ENCODE data around the gene CELSR2. TPM values are rescaled to one million over a fixed set of nuclear protein-coding genes. Genes with fewer than 3 reads are reported as not detected.
A peak's percentile ranks its signal among the peaks of the same experiment; 100 is the strongest.
"Not testable (repeated sequence)": the region's sequence is repeated elsewhere in the genome, so short reads cannot be mapped to it uniquely, and the experiment has no call there.

The CELSR2 gene
- total RNA-seq, 4 donors from 2014 or later = 14.0 to 16.7 (median 16.3) TPM

DNA sequence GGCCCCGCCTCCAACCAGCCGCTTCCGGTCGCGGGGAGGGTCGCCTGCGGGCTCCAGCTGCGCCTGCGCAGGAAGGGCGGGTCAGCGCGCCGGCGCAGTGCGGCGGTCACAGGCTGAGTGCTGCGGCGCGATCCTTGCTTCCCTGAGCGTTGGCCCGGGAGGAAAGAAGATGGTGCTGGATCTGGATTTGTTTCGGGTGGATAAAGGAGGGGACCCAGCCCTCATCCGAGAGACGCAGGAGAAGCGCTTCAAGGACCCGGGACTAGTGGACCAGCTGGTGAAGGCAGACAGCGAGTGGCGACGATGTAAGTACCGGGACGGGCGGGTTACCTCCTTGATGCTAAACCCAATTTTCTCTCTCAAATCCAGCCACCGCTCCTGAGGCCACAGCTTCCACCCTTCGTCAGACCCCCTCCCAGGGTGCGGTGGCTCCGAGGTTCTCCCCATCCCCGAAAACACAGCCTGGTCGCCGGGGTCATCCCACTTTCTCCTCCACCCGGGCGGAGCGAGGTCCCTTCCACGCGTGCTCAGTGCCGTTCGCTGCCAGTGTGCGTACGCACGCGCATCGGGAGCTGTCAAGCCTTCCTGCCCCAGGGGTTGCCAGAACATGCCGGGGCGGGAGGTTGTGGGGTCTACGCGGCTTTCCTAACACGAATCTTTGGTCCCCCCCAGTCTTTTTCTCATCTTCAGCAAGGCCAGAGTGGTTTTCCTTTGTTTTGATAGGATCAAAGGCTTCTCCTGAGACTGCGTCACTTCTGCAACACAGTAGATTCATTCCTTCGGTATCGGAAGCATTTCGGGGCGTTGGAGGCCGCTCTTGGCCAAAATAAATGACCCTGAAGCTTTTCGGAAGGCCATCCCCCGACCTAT is 35.3 kb upstream of the CELSR2 start, which contains the start of gene SARS1:
Gene SARS1, plus strand, starts transcription at position 95 of the 870 bp plus-strand sequence. Its CDS starts 75 bp downstream, at position 170.
- WGBS, 2 donors = 0 to 1% methylated on average over 58 to 59 of the region's 64 CpGs
- no peaks in the 10 kb centered on the region for H3K36me3 ChIP-seq
- H3K4me3 ChIP-seq = peak within 1 kb of the TSS; percentile 70 to 93 (median 88)
- no peaks in the 10 kb centered on the region for H3K27me3 ChIP-seq
- H3K9me3 ChIP-seq = no peaks in the 10 kb centered on the region
- H3K27ac ChIP-seq = peak within 1 kb of the TSS; percentile 76 to 95 (median 92)
- peak; percentile 71 to 72 for DNase-seq (ENCODE audit: low spot score in 2 of 2)
- peaks cover 0 to 38% (median 17%) of the 10 kb centered on the region in 4 donors for H3K4me1 ChIP-seq
- TF ChIP-seq, protein P1, sequence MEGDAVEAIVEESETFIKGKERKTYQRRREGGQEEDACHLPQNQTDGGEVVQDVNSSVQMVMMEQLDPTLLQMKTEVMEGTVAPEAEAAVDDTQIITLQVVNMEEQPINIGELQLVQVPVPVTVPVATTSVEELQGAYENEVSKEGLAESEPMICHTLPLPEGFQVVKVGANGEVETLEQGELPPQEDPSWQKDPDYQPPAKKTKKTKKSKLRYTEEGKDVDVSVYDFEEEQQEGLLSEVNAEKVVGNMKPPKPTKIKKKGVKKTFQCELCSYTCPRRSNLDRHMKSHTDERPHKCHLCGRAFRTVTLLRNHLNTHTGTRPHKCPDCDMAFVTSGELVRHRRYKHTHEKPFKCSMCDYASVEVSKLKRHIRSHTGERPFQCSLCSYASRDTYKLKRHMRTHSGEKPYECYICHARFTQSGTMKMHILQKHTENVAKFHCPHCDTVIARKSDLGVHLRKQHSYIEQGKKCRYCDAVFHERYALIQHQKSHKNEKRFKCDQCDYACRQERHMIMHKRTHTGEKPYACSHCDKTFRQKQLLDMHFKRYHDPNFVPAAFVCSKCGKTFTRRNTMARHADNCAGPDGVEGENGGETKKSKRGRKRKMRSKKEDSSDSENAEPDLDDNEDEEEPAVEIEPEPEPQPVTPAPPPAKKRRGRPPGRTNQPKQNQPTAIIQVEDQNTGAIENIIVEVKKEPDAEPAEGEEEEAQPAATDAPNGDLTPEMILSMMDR (IDR thresholded peaks at IDR 0.05) = peak in 1 of 5 experiments; percentile 10
- peak; percentile 92 to 94 for TF ChIP-seq POLR2A (IDR thresholded peaks at IDR 0.05)
- peak in 1 of 2 donors; percentile 99 for TF ChIP-seq EP300 (IDR thresholded peaks at IDR 0.05)

DNA sequence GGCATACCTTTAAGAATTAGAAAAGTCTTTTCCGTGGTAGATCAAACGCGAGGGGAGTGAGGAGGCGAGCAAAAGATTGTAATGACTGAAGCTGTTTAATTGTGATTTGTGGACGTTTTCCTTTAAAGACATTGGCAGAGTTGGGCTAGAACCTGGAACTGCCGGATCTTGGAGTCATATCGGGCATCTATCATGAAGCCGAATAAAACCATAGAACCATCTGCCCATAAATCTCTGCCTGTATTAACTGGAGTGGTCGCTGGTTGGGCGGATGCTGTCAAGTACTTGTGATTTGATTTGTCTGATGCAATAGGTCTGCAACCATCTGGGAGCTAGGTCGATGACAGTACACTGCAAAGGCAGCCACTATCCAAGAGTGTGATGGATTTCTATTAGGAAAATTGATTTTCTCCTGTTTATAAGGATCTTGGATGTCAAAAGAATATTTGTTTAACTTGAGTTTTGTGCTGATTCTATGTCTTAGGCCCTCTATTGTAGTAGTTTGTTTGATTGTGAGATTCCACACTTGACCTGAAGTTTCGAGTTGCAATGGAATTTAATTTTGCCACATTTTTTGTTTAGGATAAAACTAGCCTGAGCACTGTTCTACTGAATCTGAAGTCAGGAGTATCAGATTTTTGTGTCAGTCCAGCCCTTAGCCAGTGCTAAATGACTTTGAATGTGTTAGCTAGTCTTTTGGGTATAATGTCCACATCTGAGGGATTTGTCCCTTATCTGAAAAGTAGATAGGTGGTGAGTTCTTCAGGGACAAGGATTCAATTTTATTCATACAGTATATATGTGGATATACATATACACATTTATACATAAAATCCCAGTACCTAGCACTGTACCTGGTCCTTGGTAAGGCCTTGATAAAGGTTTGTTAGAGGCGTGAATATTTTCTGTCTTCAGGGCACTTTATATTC is 34.4 kb upstream of the CELSR2 start:
- TF ChIP-seq POLR2A (IDR thresholded peaks at IDR 0.05) (no peak), EP300 (IDR thresholded peaks at IDR 0.05) (no peak)
- TF ChIP-seq, protein P1 (IDR thresholded peaks at IDR 0.05) = no peak
- 9 to 10% methylated on average over 13 of the region's 13 CpGs for WGBS, 2 donors

GRCh38 chr1:109216662-109217061 is 32.7 kb upstream of the CELSR2 start:
- Histone ChIP-seq H3K4me3 (no peak overlapping the region), H3K9me3 (no peaks in the 10 kb centered on the region), H3K27me3 (no peaks in the 10 kb centered on the region), H3K36me3 (peaks cover 0 to 12% (median 0%) of the 10 kb centered on the region in 3 donors), H3K27ac (no peak overlapping the region), H3K4me1 (peaks cover 0 to 38% (median 17%) of the 10 kb centered on the region in 4 donors)
- no peak for DNase-seq (ENCODE audit: low spot score in 2 of 2)
- 90 to 97% methylated on average over 4 of the region's 4 CpGs for WGBS, 2 donors
- no peak for TF ChIP-seq POLR2A (IDR thresholded peaks at IDR 0.05)
- TF ChIP-seq, protein P1 (IDR thresholded peaks at IDR 0.05) = no peak
- no peak for TF ChIP-seq EP300 (IDR thresholded peaks at IDR 0.05)

More for the DNA sequence above, 34.4 kb upstream of the CELSR2 start:
- Histone ChIP-seq H3K27me3 (no peaks in the 10 kb centered on the region), H3K36me3 (peaks cover 0 to 4% (median 0%) of the 10 kb centered on the region in 3 donors), H3K9me3 (no peaks in the 10 kb centered on the region), H3K4me3 (peak overlapping the region; percentile 70 to 93 (median 88)), H3K27ac (peak overlapping the region; percentile 76 to 95 (median 92)), H3K4me1 (peaks cover 0 to 38% (median 17%) of the 10 kb centered on the region in 4 donors)
- DNase-seq (ENCODE audit: low spot score in 2 of 2) = peak in 1 of 2 donors; percentile 54

DNA sequence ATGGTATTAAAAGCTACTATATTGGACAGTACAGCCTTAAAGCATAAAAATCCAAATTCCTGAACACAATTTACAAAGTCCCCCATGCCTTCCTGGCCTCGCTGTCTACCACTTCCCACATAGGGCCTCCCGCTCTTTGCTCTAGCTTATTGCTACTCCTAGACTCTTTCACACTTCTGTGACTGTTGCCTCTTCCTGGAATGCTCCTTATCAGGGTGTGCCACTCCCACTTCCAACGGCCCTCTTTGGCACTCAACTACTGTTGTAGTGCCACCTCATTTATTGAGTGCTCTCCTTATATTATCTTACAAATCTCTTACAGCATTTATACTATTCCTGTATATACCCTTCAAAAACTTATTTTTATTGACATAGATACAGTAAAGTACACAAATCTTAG is 30.8 kb upstream of the CELSR2 start:
- H3K4me1 ChIP-seq = peaks cover 0 to 33% (median 16%) of the 10 kb centered on the region in 4 donors
- TF ChIP-seq, protein P1 (IDR thresholded peaks at IDR 0.05) = no peak
- TF ChIP-seq EP300 (IDR thresholded peaks at IDR 0.05) = no peak
- no peak for TF ChIP-seq POLR2A (IDR thresholded peaks at IDR 0.05)
- 75 to 77% methylated on average over 3 of the region's 3 CpGs for WGBS, 2 donors
- H3K4me3 ChIP-seq = no peak overlapping the region
- H3K27ac ChIP-seq = no peak overlapping the region
- H3K27me3 ChIP-seq = no peaks in the 10 kb centered on the region
- no peak for DNase-seq (ENCODE audit: low spot score in 2 of 2)
- peaks cover 0 to 13% (median 0%) of the 10 kb centered on the region in 3 donors for H3K36me3 ChIP-seq
- no peaks in the 10 kb centered on the region for H3K9me3 ChIP-seq

GRCh38 chr1:109221201-109221600 is 28.1 kb upstream of the CELSR2 start:
- Histone ChIP-seq H3K36me3 (peaks cover 0 to 18% (median 0%) of the 10 kb centered on the region in 3 donors), H3K4me1 (peaks cover 0 to 27% (median 4%) of the 10 kb centered on the region in 4 donors)
- 96 to 98% methylated on average over 9 of the region's 9 CpGs for WGBS, 2 donors
- not testable (repeated sequence) for H3K9me3 ChIP-seq; H3K27ac ChIP-seq; H3K27me3 ChIP-seq; DNase-seq (ENCODE audit: low spot score in 2 of 2); H3K4me3 ChIP-seq
